HG02840 (cell line): Measurements from ENCODE around the gene PRSS1.

Experiments used
- ATAC-seq: cut with Tn5 transposase; IDR thresholded peaks from one replicate; pipeline ENCODE4 v1.9.1; 2021; ENCODE audit warnings: mild to moderate bottlenecking, moderate library complexity, moderate number of reproducible peaks; ENCODE audit not compliant: unreplicated experiment, low FRiP score

Gene PRSS1

GRCh38 chr7:142791502-142791901, 42.2 kb downstream of the PRSS1 start:
- no peak for ATAC-seq

GRCh38 chr7:142792129-142792528, 42.9 kb downstream of the PRSS1 start:
- no peak for ATAC-seq

- ATAC-seq, result no peak
Observed at GRCh38 chr7:142792593-142792992, 43.3 kb downstream of the PRSS1 start.

GRCh38 chr7:142793156-142793555, 43.9 kb downstream of the PRSS1 start:
- ATAC-seq, result no peak

- no peak for ATAC-seq
Observed at GRCh38 chr7:142795339-142795863, 46.1 kb downstream of the PRSS1 start.

GRCh38 chr7:142796001-142796500, 46.8 kb downstream of the PRSS1 start:
- no peak for ATAC-seq

GRCh38 chr7:142796501-142797390, 47.5 kb downstream of the PRSS1 start:
- no peak for ATAC-seq

- no peak for ATAC-seq
Observed at GRCh38 chr7:142797391-142798377, 48.4 kb downstream of the PRSS1 start.

GRCh38 chr7:142798451-142799436, 49.5 kb downstream of the PRSS1 start:
- ATAC-seq, result no peak

- ATAC-seq, result no peak
Observed at GRCh38 chr7:142799437-142799835, 50.2 kb downstream of the PRSS1 start.

GRCh38 chr7:142800088-142800487, 50.8 kb downstream of the PRSS1 start:
- ATAC-seq, result no peak

GRCh38 chr7:142800699-142801260, 51.5 kb downstream of the PRSS1 start:
- ATAC-seq, result no peak

GRCh38 chr7:142801601-142802295, 52.5 kb downstream of the PRSS1 start:
- ATAC-seq, result no peak

- ATAC-seq, result no peak
Observed at GRCh38 chr7:142802301-142802700, 53.0 kb downstream of the PRSS1 start.
